H9 (cell line): Measurements from ENCODE around the gene C1orf141. TPM values are rescaled to one million over a fixed set of nuclear protein-coding genes. Genes with fewer than 3 reads are reported as not detected.

Experiments used
- DNase-seq: peaks from one replicate; pipeline ENCODE4 v3.0.0-alpha.2; 2017
- H2AFZ ChIP-seq: one replicate; pipeline ENCODE4 v1.6.1; 2013; ENCODE audit warnings: mild to moderate bottlenecking, low read length, control low read depth, moderate library complexity
- H2AK5ac ChIP-seq: 2 replicates; pipeline ENCODE4 v1.6.1; 2013; ENCODE audit warnings: low read length, control low read depth, mixed read lengths; ENCODE audit not compliant: insufficient read length
- H2BK120ac ChIP-seq: one replicate; pipeline ENCODE4 v1.6.1; 2013; ENCODE audit warnings: low read depth, mild to moderate bottlenecking, low read length, control low read depth, inconsistent platforms; ENCODE audit not compliant: poor library complexity, severe bottlenecking
- H2BK12ac ChIP-seq: 2 replicates; pipeline ENCODE4 v1.6.1; 2013; ENCODE audit warnings: low read length, control low read depth, mixed read lengths, low read depth; ENCODE audit not compliant: insufficient read length
- H2BK15ac ChIP-seq: 2 replicates; pipeline ENCODE4 v1.6.1; 2013; ENCODE audit warnings: low read depth, low read length, control low read depth
- H2BK20ac ChIP-seq: one replicate; pipeline ENCODE4 v1.6.1; 2013; ENCODE audit warnings: low read depth, mild to moderate bottlenecking, low read length, control low read depth, inconsistent platforms; ENCODE audit not compliant: poor library complexity, severe bottlenecking
- H2BK5ac ChIP-seq: 2 replicates; pipeline ENCODE4 v1.6.1; 2013; ENCODE audit warnings: low read length, control low read depth, mixed read lengths; ENCODE audit not compliant: insufficient read length
- H3K14ac ChIP-seq: 2 replicates; pipeline ENCODE4 v1.6.1; 2013; ENCODE audit warnings: low read length, control low read depth; ENCODE audit not compliant: insufficient read depth
- H3K18ac ChIP-seq: 2 replicates; pipeline ENCODE4 v1.6.1; 2013; ENCODE audit warnings: low read depth, mild to moderate bottlenecking, mixed read lengths, low read length, control low read depth; ENCODE audit not compliant: insufficient read length
- H3K23ac ChIP-seq: 2 replicates; pipeline ENCODE4 v1.6.1; 2013; ENCODE audit warnings: low read length, control low read depth, mixed read lengths, low read depth; ENCODE audit not compliant: insufficient read length
- H3K23me2 ChIP-seq: 2 replicates; pipeline ENCODE4 v1.6.1; 2013; ENCODE audit warnings: low read depth, mild to moderate bottlenecking, mixed read lengths, low read length, control low read depth; ENCODE audit not compliant: insufficient read length, poor library complexity, severe bottlenecking
- H3K27ac ChIP-seq: 2 replicates; pipeline ENCODE4 v1.5.1; 2013; ENCODE audit warnings: low read length, control low read depth, mixed read lengths, low read depth; ENCODE audit not compliant: insufficient read length
- H3K27me3 ChIP-seq: 2 replicates; pipeline ENCODE4 v1.6.1; 2013; ENCODE audit warnings: low read length, control low read depth, inconsistent platforms; ENCODE audit not compliant: insufficient read depth
- H3K4ac ChIP-seq: 2 replicates; pipeline ENCODE4 v1.6.1; 2013; ENCODE audit warnings: low read depth, mild to moderate bottlenecking, control low read depth, inconsistent platforms, low read length, moderate library complexity
- H3K4me1 ChIP-seq: 2 replicates; pipeline ENCODE4 v1.6.1; 2013; ENCODE audit warnings: low read length, control low read depth, inconsistent platforms; ENCODE audit not compliant: insufficient read depth
- H3K4me2 ChIP-seq: 2 replicates; pipeline ENCODE4 v1.6.1; 2013; ENCODE audit warnings: low read length, control low read depth, mixed read lengths; ENCODE audit not compliant: insufficient read length, insufficient read depth
- H3K56ac ChIP-seq: 2 replicates; pipeline ENCODE4 v1.6.1; 2013; ENCODE audit warnings: low read depth, mild to moderate bottlenecking, mixed read lengths, low read length, control low read depth; ENCODE audit not compliant: insufficient read length
- H3K79me1 ChIP-seq: 2 replicates; pipeline ENCODE4 v1.6.1; 2013; ENCODE audit warnings: low read depth, mild to moderate bottlenecking, moderate library complexity, low read length, control low read depth, inconsistent platforms; ENCODE audit not compliant: insufficient read depth, poor library complexity, severe bottlenecking
- H3K79me2 ChIP-seq: 2 replicates; pipeline ENCODE4 v1.6.1; 2013; ENCODE audit warnings: low read length, control low read depth, inconsistent platforms; ENCODE audit not compliant: insufficient read depth
- H3K9ac ChIP-seq: 2 replicates; pipeline ENCODE4 v1.6.1; 2013; ENCODE audit warnings: low read length, control low read depth, mixed read lengths; ENCODE audit not compliant: insufficient read length; ENCODE audit errors: extremely low read depth
- H3K9me3 ChIP-seq: one replicate; pipeline ENCODE4 v1.6.1; 2013; ENCODE audit warnings: low read depth, low read length, inconsistent platforms; ENCODE audit not compliant: control insufficient read depth
- H3T11ph ChIP-seq: one replicate; pipeline ENCODE4 v1.6.1; 2013; ENCODE audit warnings: mild to moderate bottlenecking, low read length, control low read depth, inconsistent platforms
- H4K20me1 ChIP-seq: one replicate; pipeline ENCODE4 v1.6.1; 2013; ENCODE audit not compliant: control insufficient read depth, insufficient read length, insufficient read depth
- H4K5ac ChIP-seq: 2 replicates; pipeline ENCODE4 v1.6.1; 2013; ENCODE audit warnings: low read depth, mild to moderate bottlenecking, mixed read lengths, low read length, control low read depth; ENCODE audit not compliant: insufficient read length
- H4K8ac ChIP-seq: replicated peaks from 2 replicates; pipeline ENCODE4 v1.6.1; 2013; ENCODE audit warnings: low read length, control low read depth, mixed read lengths, low read depth; ENCODE audit not compliant: insufficient read length
- H4K91ac ChIP-seq: 2 replicates; pipeline ENCODE4 v1.6.1; 2013; ENCODE audit warnings: low read depth, mild to moderate bottlenecking, moderate library complexity, mixed read lengths, low read length, control low read depth; ENCODE audit not compliant: insufficient read length
- H3K27ac Mint-ChIP-seq, 3 experiments: 2 replicates in 2 of 3; 3 replicates in 1 of 3; pipeline ENCODE4 v1.8.0; 2020 to 2021; ENCODE audit warnings: mixed read lengths in 3 of 3, mild to moderate bottlenecking in 1 of 3, moderate library complexity in 1 of 3
- H3K27me3 Mint-ChIP-seq: 2 replicates; pipeline ENCODE4 v1.8.0; 2021; ENCODE audit warnings: low read depth, mild to moderate bottlenecking, moderate library complexity, mixed read lengths
- H3K36me3 Mint-ChIP-seq, 3 experiments: 2 replicates in 2 of 3; 3 replicates in 1 of 3; pipeline ENCODE4 v1.8.0; 2020 to 2021; ENCODE audit warnings: low read depth in 3 of 3, mixed read lengths in 3 of 3; ENCODE audit not compliant: insufficient read depth in 1 of 3
- H3K4me1 Mint-ChIP-seq, 2 experiments: 2 replicates each; pipeline ENCODE4 v1.8.0; 2020; ENCODE audit warnings: mixed read lengths in 2 of 2
- H3K4me3 Mint-ChIP-seq, 2 experiments: 2 replicates in 1 of 2; 3 replicates in 1 of 2; pipeline ENCODE4 v1.8.0; 2020 to 2021; ENCODE audit warnings: mild to moderate bottlenecking in 2 of 2, mixed read lengths in 2 of 2, moderate library complexity in 1 of 2
- H3K9me3 Mint-ChIP-seq, 2 experiments: 2 replicates in 1 of 2; 3 replicates in 1 of 2; pipeline ENCODE4 v1.8.0; 2020; ENCODE audit warnings: mild to moderate bottlenecking in 2 of 2, mixed read lengths in 2 of 2, moderate library complexity in 1 of 2
- WGBS: extraction: QIAGEN DNeasy Blood & Tissue Kit; methylation state at CpG from one replicate; pipeline ENCODE4 v1.1.7; 2013; ENCODE audit warnings: missing lambda C conversion rate, low lambda C conversion rate, mixed read lengths; ENCODE audit not compliant: insufficient read length; ENCODE audit errors: extremely low coverage; 5-methylcytosine and 5-hydroxymethylcytosine counted together
- total RNA-seq: library from RNA; stranded (reverse); gene quantifications from 2 replicates; pipeline ENCODE4 v1.2.1, GENCODE V29; 2021
- TF ChIP-seq, protein P1 (sequence below): fragments of 200-600 bp; sonication (generic); conservative IDR thresholded peaks from 3 replicates; pipeline ENCODE4 v1.8.0; 2021; ENCODE audit warnings: antibody characterized with exemption, mild to moderate bottlenecking

C1orf141 gene
- total RNA-seq, 1 experiment from 2014 or later: not detected

DNA sequence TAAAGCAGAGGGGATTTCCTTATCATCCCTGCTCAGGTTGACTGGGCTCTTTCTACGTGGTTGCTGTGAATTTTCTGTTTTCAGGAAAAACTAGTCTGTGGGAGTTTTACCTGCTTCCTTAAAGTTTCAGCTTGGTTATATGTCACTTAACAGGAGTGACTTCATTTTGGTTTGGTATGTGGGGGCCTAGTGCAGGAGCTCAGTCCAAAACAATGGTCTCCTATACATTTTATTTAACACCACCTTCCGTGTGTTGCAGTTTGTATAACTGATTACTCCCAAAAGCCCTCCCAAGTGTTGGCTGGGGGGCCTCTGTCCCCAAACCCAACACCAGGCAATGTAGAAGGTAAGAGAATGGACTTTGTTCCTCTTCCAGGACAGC lies 36.8 kb upstream of the C1orf141 start:
- Histone ChIP-seq H3K4me1 (no peaks in the 10 kb centered on the region), H3T11ph (no peak overlapping the region), H3K27me3 (no peaks in the 10 kb centered on the region), H3K23me2 (no peaks in the 10 kb centered on the region), H2BK120ac (no peak overlapping the region), H3K23ac (no peak overlapping the region), H2BK15ac (no peak overlapping the region), H3K4ac (no peak overlapping the region), H3K4me2 (no peak overlapping the region), H3K9me3 (no peaks in the 10 kb centered on the region), H3K27ac (no peak overlapping the region), H3K18ac (no peak overlapping the region), H3K14ac (no peak overlapping the region), H4K20me1 (no peaks in the 10 kb centered on the region), H2BK5ac (no peak overlapping the region), H4K91ac (no peak overlapping the region), H3K9ac (no peak overlapping the region), H2BK12ac (no peak overlapping the region), H2BK20ac (no peak overlapping the region), H3K79me2 (no peaks in the 10 kb centered on the region), H3K56ac (no peak overlapping the region), H4K5ac (no peak overlapping the region), H2AFZ (no peak overlapping the region), H2AK5ac (no peak overlapping the region), H3K79me1 (no peaks in the 10 kb centered on the region), H4K8ac (no peak overlapping the region)
- Mint-ChIP-seq H3K9me3 (no peaks in the 10 kb centered on the region), H3K4me1 (no peaks in the 10 kb centered on the region), H3K27me3 (no peaks in the 10 kb centered on the region; the same call in none of the 2 replicates), H3K27ac (no peak overlapping the region), H3K36me3 (no peaks in the 10 kb centered on the region), H3K4me3 (no peak overlapping the region)
- no CpG with 5 or more reads among the region's 2 CpGs for WGBS
- TF ChIP-seq, protein P1, sequence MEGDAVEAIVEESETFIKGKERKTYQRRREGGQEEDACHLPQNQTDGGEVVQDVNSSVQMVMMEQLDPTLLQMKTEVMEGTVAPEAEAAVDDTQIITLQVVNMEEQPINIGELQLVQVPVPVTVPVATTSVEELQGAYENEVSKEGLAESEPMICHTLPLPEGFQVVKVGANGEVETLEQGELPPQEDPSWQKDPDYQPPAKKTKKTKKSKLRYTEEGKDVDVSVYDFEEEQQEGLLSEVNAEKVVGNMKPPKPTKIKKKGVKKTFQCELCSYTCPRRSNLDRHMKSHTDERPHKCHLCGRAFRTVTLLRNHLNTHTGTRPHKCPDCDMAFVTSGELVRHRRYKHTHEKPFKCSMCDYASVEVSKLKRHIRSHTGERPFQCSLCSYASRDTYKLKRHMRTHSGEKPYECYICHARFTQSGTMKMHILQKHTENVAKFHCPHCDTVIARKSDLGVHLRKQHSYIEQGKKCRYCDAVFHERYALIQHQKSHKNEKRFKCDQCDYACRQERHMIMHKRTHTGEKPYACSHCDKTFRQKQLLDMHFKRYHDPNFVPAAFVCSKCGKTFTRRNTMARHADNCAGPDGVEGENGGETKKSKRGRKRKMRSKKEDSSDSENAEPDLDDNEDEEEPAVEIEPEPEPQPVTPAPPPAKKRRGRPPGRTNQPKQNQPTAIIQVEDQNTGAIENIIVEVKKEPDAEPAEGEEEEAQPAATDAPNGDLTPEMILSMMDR: no peak
- no peak for DNase-seq
